GM19240 (cell line): ENCODE data around the gene PLXNA4.
"Not testable (repeated sequence)": the region's sequence is repeated elsewhere in the genome, so short reads cannot be mapped to it uniquely, and the experiment has no call there.

Experiments used
- DNase-seq: peaks from one replicate; pipeline ENCODE4 v3.0.0; 2011; ENCODE audit warnings: low spot score; ENCODE audit not compliant: insufficient read length

The PLXNA4 gene, protein sequence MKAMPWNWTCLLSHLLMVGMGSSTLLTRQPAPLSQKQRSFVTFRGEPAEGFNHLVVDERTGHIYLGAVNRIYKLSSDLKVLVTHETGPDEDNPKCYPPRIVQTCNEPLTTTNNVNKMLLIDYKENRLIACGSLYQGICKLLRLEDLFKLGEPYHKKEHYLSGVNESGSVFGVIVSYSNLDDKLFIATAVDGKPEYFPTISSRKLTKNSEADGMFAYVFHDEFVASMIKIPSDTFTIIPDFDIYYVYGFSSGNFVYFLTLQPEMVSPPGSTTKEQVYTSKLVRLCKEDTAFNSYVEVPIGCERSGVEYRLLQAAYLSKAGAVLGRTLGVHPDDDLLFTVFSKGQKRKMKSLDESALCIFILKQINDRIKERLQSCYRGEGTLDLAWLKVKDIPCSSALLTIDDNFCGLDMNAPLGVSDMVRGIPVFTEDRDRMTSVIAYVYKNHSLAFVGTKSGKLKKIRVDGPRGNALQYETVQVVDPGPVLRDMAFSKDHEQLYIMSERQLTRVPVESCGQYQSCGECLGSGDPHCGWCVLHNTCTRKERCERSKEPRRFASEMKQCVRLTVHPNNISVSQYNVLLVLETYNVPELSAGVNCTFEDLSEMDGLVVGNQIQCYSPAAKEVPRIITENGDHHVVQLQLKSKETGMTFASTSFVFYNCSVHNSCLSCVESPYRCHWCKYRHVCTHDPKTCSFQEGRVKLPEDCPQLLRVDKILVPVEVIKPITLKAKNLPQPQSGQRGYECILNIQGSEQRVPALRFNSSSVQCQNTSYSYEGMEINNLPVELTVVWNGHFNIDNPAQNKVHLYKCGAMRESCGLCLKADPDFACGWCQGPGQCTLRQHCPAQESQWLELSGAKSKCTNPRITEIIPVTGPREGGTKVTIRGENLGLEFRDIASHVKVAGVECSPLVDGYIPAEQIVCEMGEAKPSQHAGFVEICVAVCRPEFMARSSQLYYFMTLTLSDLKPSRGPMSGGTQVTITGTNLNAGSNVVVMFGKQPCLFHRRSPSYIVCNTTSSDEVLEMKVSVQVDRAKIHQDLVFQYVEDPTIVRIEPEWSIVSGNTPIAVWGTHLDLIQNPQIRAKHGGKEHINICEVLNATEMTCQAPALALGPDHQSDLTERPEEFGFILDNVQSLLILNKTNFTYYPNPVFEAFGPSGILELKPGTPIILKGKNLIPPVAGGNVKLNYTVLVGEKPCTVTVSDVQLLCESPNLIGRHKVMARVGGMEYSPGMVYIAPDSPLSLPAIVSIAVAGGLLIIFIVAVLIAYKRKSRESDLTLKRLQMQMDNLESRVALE (N-terminal part only)

DNA sequence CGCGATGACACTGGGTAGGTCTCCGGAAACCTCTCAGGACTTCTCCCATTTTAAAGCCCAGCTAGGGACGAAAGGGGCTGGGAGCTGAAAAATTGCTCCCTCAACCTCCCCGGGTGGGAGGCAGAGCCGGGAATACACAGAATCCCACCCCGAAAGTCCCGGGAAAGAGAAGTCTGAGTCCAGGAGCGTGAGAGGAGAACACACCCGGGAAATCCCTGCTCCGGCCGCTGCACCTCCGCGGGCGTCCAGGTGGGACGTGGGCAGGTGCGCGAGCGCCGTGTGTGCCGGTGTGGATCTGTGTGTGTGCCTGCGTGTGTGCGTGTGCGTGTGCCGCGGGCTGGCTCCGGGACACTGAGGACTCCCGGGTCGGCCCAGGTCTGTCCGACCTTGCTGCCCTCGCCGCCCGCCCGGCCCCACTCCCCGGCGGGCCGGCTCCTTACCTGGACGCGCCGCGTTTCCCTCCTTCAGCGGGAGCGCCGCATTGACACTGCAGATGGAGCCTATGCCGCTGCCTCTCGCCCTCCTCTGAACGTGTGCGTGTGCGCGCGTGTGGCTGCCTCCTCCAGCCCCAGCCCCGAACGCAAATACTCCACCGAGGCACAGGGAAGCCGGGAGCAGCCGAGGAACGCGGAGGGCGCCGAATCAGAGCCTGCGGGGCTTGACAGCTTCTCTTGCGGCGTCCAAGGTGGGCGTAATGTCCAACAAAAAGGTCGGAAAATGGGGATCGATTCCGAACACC lies at the start of gene PLXNA4:
Gene PLXNA4 (minus strand): TSS at position 489 of the 739 bp plus-strand sequence. CDS start 67,777 bp downstream, outside the sequence.
- DNase-seq: no peak

DNA sequence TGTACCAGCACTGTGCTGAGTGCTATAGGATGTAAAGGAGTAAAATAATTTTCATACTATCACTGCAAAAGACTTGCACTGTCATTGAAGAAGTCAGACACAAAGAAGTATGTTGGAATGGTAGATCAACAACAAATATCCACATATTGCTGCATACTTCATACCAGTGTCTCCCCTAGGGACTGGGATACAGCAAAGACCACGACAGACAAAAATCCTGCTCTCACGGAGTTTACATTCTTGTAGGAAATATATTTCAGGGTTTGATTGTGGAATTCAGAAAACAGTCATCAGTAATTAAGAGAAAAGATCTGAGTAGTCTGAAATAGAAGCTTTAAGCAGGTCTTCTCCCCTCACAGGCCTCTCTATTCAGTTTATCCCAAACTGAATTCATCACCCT lies 49.4 kb upstream of the PLXNA4 start:
- no peak for DNase-seq

DNA sequence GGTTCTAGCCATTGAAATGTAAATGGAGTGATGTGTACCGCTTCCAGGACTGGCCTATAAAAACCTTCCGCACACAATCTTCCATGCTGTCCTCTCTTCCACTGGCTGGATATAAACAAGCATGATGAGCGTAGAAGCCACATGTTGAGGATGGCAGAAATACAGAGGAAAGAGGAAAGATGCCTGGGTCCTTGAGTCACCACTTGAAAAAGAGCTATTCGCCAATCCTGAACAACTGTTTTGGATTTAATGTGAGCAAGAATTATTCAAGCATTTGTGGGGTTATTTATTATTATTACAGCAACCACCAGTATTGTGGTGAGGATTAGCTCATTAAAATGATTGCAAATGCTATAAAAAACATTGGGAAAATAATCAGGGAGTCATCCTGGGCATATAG lies 45.8 kb upstream of the PLXNA4 start:
- DNase-seq: no peak

DNA sequence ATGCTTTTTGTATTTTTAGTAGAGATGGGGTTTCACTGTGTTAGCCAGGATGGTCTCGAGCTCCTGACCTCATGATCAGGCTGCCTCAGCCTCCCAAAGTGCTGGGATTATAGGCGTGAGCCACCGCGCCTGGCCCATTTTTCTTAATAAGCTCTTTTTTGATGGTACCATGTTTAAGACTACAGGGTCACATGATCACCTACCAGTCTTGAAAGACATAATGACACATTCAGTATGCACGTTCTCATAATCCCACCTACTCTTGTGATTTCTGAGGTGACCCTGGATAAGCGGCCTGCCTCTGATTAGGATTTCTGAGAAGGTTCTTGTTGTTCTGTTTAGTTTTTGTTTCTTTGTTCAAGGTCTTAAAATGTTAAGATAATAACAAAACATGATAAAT lies 43.7 kb upstream of the PLXNA4 start:
- no peak for DNase-seq

DNA sequence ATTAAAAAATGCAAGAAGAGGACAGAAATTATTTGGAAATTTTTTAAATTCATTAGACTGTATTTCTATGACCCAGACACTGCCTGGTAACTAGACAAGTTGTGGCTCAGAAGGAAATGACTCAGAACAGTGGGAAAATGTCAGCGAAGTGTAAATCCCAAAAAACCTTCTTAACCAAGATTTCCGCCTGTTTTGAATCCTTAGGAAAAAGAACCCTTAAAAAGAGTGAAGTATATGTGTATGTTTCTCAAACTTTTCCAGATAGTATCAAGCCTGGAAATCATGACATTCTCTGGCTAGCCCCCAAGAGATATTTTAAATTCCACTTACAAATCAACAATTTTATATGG lies 42.7 kb upstream of the PLXNA4 start:
- no peak for DNase-seq

DNA sequence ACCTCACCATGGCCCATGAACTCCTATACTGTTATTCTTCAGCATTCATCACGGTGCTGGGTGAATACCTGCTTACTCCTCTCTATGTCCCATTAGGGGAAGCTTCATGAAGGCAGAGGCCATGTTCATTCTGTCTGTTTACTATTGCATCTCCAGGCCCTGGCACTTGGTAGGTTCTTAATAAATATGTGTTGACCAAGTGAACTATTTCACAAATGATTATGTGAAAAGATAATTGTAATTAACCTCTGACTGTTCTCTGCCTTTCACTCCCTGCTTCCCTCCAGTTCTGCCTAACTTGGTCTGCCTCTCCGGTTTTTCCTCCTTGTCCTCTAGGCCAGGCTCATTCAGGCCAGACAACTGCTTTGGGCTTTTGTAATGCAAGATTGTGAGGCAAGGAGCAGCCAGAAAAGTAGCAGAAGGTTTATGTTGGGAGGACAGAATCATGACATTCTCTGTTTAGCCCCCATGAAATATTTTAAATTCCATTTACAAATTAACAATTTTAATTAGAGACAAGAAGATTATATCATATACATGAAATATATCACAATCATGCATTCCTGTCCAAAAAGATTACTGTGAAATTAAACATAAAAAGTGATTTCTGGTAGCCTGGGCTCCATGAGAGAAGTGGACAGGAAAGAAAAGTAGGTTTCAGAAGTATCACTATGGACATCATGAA lies 42.1 kb upstream of the PLXNA4 start:
- DNase-seq: no peak

DNA sequence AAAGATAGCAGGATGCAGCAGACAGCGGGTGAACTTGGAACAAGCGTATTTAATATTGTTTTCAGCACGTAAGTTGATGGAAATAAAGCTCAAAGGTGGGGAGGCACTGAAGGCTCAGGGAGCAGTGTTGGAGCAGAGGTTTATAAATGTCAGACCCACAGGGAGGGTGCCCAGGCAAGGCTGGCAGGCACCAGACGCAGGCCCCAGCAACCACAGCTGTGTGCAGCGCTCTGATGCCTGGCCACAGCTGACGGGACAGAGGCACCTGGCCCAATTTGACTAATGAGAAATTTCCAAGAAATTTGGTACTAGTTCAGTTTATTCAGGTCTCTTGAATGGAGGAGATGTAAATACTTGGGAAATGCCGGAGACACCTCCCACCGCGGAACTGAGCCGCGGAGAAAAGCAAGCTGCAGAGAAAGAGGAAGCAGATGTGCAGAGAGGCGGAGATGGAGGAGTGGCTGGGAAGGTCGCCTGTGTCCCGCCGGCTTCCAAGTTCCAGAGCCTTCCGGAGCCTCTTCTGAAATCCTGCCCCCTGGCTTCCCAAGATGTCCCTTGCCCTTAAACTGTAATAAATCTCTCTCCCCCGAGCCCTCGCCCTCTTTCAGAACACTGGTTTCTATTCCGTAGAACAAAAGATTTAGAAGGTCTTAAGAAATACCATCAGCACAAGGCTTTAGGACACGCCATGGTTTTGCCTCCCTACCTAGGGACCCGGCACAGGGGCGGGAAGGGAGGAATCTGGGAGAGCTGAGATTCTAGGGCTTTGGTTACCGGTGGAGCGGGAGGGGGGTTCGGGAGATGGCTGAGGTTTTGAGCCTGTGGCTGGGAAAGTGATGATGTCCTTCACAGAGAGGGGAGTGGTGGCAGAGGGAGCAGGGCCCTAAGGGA lies 38.4 kb upstream of the PLXNA4 start:
- no peak for DNase-seq

DNA sequence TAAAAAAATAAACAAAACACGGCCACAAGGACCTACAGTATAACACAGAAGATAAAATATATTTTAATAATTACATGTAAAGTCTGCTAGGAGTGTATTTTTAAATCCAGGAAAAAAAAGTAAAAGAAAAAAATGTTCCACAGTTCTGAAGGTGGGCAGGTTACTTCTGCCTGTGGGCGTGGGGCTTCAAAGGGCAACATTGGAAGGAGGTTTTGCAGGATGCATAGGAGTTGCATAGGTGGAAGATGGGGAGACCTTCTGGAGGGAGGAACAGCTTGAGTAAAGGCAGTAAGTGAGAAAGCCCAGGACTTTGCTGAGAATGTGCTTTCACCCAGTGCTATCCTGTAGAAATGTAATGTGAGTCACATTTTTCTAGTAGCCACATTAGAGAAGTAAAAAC lies 37.5 kb upstream of the PLXNA4 start:
- no peak for DNase-seq

DNA sequence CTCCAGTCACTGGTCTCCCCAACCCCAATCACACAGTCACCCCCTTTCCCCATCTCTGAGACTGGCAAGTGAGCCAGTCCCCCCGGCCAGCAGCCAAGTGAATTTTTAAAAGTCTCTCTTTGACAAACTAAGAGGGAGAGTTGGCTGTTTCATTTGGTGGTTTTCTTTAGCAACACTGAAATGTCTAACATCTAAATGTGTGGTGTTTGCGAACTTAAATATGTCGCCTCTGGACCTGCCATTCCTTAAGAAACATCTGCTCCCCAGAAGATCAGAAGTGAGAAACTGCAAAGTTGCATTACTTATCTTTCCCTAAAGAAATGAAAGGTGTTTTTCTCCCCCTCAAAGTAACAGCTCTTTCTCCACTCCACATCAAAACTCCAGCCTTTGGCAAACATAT lies 34.7 kb upstream of the PLXNA4 start:
- no peak for DNase-seq

DNA sequence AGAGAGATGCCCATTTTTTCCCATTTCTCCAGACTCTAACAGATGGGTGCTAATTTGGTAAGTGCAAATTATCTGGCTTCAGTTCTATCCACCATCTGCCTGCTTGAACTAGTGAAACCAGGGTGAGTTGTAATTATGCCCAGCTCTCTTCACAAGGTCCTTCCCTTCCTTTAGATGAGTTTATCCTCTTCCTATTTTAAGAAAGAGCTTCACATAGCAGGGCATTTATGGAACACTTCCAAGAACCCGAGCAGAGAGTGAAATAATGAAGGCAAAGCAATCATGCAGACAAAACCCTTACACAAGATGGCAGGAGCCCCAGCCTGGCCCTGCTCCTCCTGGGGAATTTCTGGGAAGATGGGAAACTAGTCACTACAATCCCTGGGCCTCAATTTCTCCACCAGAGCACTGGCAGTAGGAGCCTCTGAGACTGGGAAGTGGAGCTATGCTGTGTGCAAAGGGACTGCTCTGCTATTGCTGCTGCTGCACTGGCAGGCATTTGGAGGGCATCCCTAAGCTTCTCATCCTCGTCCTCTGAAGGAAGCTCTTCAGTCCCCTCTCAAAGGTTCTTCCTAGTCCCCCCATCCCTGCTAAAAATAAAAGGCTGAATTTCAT lies 33.7 kb upstream of the PLXNA4 start:
- no peak for DNase-seq

DNA sequence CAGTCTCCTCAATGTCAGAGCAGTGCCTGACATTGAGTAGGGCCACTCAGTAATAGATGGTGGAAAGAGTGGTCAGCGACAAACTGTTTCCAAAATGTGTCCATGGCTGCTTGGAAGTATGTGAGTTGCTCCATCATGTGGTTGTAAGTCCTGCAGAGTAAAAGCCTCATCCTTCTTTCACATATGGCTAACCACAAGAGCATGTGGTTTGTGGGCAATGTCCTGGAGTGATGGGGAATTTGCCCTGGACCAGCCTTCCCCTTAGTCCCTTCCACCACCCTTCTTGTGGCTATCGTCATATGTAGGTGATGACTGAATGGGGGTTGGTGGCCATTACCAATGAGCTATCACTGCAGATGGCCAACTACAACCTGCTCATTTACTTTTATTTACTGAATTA lies 33.0 kb upstream of the PLXNA4 start:
- no peak for DNase-seq

DNA sequence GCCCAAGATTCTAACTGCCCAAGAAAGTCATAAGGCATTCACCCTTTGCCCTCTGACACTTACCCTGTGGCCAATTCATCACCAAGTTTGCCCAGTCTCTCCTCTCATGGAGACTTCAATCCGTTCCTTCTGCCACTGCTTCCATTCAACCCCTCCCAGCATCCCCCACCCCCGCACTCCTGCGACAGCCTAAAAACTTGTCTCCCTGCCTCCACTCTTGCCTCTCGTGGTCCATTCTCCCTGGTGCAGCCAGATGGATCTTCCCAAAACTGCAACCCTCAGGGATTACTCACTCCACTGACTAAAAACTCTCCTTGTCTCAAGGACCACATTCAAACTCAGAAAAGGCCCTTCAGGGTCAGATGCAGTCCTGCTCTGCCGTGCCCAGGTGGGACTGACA lies 32.3 kb upstream of the PLXNA4 start:
- DNase-seq: no peak

DNA sequence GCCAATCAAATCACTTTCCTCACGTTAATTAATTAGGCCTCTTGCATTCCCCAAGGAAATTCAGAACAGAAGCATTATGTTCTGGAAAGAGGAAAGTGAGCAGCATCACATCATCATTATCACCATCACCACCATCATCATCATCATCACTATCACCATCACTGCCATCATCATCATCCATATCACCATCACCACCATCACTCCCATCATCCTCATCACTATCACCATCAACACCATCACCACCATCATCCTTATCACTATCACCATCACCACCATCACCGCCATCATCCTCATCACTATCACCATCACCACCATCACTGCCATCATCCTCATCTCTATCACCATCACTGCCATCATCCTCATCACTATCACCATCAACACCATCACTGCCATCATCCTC lies 31.4 kb upstream of the PLXNA4 start:
- DNase-seq: no peak

DNA sequence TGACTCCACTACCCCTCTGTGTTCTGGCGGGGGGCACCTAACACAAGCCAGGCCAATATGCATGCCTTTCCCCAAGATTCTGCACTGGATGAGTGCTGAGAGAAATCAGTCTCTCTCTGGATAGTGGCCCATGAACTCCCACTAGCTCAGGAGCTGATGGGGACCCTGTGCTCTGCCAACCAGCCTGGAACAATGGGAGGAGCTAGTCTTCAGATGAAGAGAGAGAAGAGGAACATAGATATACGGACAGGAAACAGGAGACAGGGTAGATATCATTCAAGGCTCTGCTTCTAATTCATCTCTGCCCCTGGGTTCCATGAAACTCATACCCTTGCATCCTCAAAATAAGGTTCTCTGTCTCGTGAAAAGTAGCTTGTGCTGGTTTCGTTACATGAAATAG lies 27.9 kb upstream of the PLXNA4 start:
- DNase-seq: no peak

DNA sequence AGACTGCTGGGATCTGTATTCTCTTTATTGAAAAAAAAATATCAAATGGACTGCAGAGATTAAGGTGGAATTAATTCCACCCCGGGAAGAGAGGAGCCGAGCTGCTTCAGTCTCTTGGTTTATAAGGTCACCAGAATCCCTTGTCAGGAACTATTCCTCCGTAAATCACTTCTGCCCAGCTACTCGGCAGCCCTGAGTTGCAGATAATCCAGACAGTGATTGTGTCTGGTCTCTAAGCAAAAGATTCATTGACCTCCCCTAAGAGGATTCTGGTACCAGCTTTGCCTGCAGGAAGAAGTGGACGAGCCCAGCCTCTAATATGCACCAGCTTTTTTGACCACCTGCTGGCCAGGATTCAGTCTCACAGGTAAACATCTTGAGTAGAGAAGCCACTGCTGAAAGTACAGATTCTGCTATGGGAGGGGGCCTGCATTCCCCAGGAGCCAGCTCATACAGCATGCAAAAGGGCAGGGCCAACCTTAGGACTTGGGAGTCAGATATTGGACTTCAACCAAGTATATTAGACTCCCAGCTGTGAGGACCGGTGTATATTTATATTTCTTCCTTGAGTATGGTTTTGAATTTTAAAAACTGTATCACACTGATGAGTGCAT lies 27.1 kb upstream of the PLXNA4 start:
- no peak for DNase-seq

DNA sequence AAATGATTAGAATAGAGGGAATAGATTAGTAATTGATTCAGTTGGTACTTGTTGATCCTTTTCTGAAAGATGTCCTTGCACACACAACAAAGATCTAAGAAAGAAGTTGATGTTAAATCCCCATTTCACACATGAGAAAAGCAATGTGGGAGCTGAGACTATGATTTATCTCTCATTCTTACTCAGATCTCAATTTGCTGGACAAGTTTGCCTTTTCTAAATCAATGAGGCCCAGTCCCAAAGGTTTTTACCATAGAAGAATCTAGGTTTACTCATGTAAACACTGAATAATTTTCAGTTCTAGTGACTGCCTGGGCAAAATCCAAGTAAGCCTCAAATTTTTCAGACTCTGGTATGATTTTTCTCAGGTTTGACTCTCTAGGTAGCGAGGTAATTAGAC lies 25.5 kb upstream of the PLXNA4 start:
- no peak for DNase-seq

DNA sequence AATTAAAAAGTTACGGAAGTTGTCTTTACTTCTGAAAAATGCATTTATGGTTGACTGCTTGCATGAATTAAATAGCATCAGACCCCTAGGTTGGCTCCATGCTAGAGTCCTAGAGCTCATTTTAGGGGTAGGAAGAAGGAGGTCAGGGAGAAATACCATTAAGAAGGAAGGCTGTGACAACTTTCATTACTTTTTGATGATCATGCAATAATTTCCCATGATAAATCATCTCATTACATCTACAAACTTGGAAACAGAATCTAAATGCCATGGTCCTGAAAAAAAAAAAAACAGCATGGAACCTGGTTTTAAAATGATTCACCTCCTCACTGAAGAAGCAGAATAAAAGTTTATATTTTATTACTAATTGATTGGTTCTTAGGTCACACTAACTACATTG lies 20.3 kb upstream of the PLXNA4 start:
- DNase-seq: no peak

DNA sequence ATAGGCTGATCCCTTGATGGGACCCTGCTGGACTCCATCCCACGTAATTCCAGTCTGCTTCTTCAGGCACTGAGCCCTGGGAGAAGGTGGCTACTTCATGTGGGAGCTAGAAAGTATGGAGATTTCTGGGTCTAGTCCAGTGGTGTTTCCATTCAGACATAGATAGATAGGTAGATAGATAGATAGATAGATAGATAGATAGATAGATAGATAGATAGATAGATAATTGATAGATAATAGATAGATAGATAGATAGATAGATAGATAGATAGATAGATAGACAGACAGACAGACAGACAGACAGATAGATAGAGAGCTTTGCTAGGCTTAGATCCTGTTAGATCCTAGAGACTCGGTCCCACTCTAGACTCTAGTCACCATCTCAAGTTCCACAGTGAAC lies 18.5 kb upstream of the PLXNA4 start:
- not testable (repeated sequence) for DNase-seq

DNA sequence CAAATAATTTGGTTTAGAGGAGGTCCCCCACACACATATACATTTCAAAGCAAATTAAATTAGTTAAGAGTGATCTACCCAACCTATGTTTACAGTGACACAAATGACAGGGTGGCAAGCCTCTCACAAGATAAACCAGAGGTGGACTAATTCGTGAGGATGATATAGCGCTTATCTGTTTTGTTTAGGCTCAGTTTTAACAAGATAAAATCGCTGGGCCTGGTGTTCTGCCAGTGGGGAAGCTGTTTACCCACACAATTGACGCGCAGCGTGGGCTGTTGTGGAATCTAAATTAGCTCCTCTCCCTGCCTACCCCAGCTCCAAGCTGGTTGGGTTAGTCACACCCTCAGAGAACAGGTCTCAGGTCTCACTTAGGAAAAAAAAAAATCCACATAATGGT lies 16.7 kb upstream of the PLXNA4 start:
- DNase-seq: no peak
